ENCODE results near the gene IQGAP2. TPM values are rescaled to one million over a fixed set of nuclear protein-coding genes. Genes with fewer than 3 reads are reported as not detected.

IQGAP2 gene
- total and polyA plus RNA-seq, 2 of the 8 experiments (the other 6 are each of a cell fraction or from before 2014, with no cell fraction given) = 19.7 to 66.0 TPM

DNA sequence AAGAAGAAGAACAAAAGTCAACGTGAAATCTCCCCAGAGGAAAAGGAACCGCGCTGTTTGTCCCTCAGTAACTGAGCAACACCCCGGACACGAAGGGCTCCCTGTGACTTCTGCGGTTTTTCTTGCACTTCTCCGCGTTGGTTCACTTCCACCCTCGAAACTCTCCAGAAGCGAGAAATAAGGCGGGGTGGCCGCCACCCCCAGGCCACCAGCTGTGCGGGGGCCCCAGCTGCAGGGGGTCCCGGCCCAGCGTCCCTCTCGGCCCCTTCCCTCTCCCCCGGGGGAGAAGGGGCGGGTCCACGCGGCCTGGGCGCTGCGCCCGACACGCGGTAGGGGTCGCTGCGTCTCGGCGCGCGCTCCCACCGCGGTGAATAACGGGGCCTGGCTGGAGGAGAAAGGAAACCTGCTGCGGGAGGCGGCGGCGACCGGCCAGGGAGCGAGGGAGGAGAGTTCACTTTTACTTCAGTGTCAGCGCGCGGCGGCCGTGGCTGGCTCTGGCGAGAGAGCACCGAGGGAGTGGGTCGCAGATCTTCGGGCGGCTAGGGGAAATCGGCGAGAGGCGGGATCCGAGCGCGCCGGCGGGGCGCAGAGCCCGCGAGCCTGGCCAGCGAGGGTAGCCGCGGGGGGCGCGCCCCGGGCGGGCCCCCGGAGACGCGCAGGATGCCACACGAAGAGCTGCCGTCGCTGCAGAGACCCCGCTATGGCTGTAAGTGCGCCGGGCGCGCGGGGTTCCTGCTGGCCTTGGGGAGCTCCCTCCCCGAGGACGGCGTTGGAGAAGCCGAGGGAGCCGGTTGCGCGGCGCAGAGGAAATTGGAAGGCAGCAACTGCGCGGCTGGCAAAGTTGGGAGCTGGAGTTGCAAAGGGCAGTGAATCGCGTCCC is at the start of gene IQGAP2 (continued):
- TF ChIP-seq EP300 (IDR thresholded peaks at IDR 0.05; ENCODE audit: borderline replicate concordance in 1 of 2, low read depth in 2 of 2, low read length in 2 of 2) = peak in 1 of 2 experiments; percentile 74; a peak in 1 of 3 replicates
- peak; percentile 77 for TF ChIP-seq RBBP5 (IDR thresholded peaks at IDR 0.05; ENCODE audit: borderline replicate concordance, low read depth, low read length)
- TF ChIP-seq SIRT6 (IDR thresholded peaks at IDR 0.05; ENCODE audit: low read length) = no peak
- TF ChIP-seq POLR2A (IDR thresholded peaks at IDR 0.05; ENCODE audit: control extremely low read depth in 1 of 2, low read depth in 2 of 2, low read length in 2 of 2) = peak in 1 of 2 experiments; percentile 48; a peak in 1 of 3 replicates
- TF ChIP-seq RAD21 (IDR thresholded peaks at IDR 0.05 in 1 of 2, conservative IDR thresholded peaks at IDR 0.05 in 1 of 2; ENCODE audit: low read depth in 2 of 2, low read length in 2 of 2) = peak; percentile 68 to 71
- TF ChIP-seq HDAC2 (IDR thresholded peaks at IDR 0.05; ENCODE audit: borderline replicate concordance in 1 of 2, low read depth in 2 of 2, low read length in 2 of 2) = peak; percentile 85 to 93
- TF ChIP-seq, protein P1, sequence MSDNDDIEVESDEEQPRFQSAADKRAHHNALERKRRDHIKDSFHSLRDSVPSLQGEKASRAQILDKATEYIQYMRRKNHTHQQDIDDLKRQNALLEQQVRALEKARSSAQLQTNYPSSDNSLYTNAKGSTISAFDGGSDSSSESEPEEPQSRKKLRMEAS (IDR thresholded peaks at IDR 0.05) = peak; percentile 86
- 0 out of 2 replicates have a peak, but pooled peaks have one; percentile 18 for TF ChIP-seq TCF12 (IDR thresholded peaks at IDR 0.05; ENCODE audit: low read depth, low read length)
- TF ChIP-seq ASH2L (IDR thresholded peaks at IDR 0.05; ENCODE audit: low read length) = peak; percentile 74
- peak; percentile 18 for TF ChIP-seq PHF8 (conservative IDR thresholded peaks at IDR 0.05; ENCODE audit: low read depth, low read length)
- TF ChIP-seq TEAD4 (IDR thresholded peaks at IDR 0.05; ENCODE audit: low read depth, low read length) = peak; percentile 30; the same call in 1 of the 2 replicates

All from H1 (cell line).